H1 (cell line): ENCODE measurements around the gene GRK3. TPM values are rescaled to one million over a fixed set of nuclear protein-coding genes. Genes with fewer than 3 reads are reported as not detected.

Experiments used
- CTCF ChIA-PET: fragments of 300-600 bp; sonication (Branson Sonifier 250); formaldehyde crosslinking; loops from one replicate; lab custom pipeline; 2021; ENCODE audit not compliant: partially characterized antibody; lab: Charles Lee
- POLR2A ChIA-PET: fragments of 300-600 bp; sonication (Branson Sonifier 250); formaldehyde crosslinking; loops from one replicate; lab custom pipeline; 2021; ENCODE audit warnings: inconsistent platforms; ENCODE audit not compliant: partially characterized antibody; lab: Charles Lee
- DNase-seq, 2 experiments: peaks; one replicate each; pipeline versions ENCODE4 v3.0.0 to v3.0.0-alpha.2; 2010 to 2022; ENCODE audit warnings: low spot score in 2 of 2, low read depth in 1 of 2, mixed read lengths in 1 of 2
- FAIRE-seq: peaks from 2 replicates; lab custom pipeline; 2011; peaks lifted over from hg19 to GRCh38; lab: Jason Lieb, UNC
- H2AFZ ChIP-seq: 2 replicates; pipeline ENCODE4 v1.8.1; 2012; ENCODE audit warnings: low read length, inconsistent platforms
- H2AK5ac ChIP-seq: 2 replicates; pipeline ENCODE4 v1.6.1; 2013; ENCODE audit warnings: low read depth, low read length
- H2BK120ac ChIP-seq: replicated peaks from 2 replicates; pipeline ENCODE3; 2013; ENCODE audit warnings: low read depth, low read length, inconsistent platforms
- H2BK12ac ChIP-seq: 2 replicates; pipeline ENCODE4 v1.6.1; 2013; ENCODE audit warnings: low read depth, low read length
- H2BK15ac ChIP-seq: 2 replicates; pipeline ENCODE4 v1.6.1; 2013; ENCODE audit warnings: low read length
- H2BK20ac ChIP-seq: 2 replicates; pipeline ENCODE4 v1.6.1; 2013; ENCODE audit warnings: low read length
- H2BK5ac ChIP-seq: 2 replicates; pipeline ENCODE4 v1.6.1; 2013; ENCODE audit warnings: low read depth, low read length
- H3K14ac ChIP-seq: 2 replicates; pipeline ENCODE4 v1.6.1; 2013; ENCODE audit warnings: inconsistent platforms; ENCODE audit not compliant: insufficient read length
- H3K18ac ChIP-seq: 2 replicates; pipeline ENCODE4 v1.6.1; 2013; ENCODE audit warnings: low read length; ENCODE audit errors: extremely low read depth
- H3K23ac ChIP-seq: 2 replicates; pipeline ENCODE4 v1.6.1; 2013; ENCODE audit warnings: inconsistent platforms; ENCODE audit not compliant: insufficient read length
- H3K23me2 ChIP-seq: 2 replicates; pipeline ENCODE4 v1.6.1; 2013; ENCODE audit warnings: low read depth, low read length
- H3K27ac ChIP-seq: 2 replicates; pipeline ENCODE4 v1.6.1; 2011; ENCODE audit warnings: low read depth, low read length, inconsistent platforms
- H3K27me3 ChIP-seq, 4 experiments: replicated peaks in 1 of 4; 1 replicate in 1 of 4; 2 replicates in 3 of 4; pipeline versions ENCODE4 v1.6.1 to v1.8.1; 2011 to 2013; ENCODE audit warnings: low read length in 3 of 4, mild to moderate bottlenecking in 3 of 4, inconsistent platforms in 2 of 4, mixed read lengths in 2 of 4, moderate library complexity in 1 of 4; ENCODE audit not compliant: control insufficient read depth in 3 of 4, insufficient read depth in 3 of 4; ENCODE audit errors: extremely low read depth in 1 of 4
- H3K36me3 ChIP-seq, 4 experiments: 2 replicates each; pipeline versions ENCODE4 v1.6.1 to v1.8.1; 2011 to 2013; ENCODE audit warnings: mild to moderate bottlenecking in 4 of 4, low read length in 3 of 4, moderate library complexity in 2 of 4, control low read depth in 1 of 4, inconsistent platforms in 1 of 4; ENCODE audit not compliant: insufficient read depth in 4 of 4, control insufficient read depth in 2 of 4
- H3K4ac ChIP-seq: replicated peaks from 2 replicates; pipeline ENCODE3; 2013; ENCODE audit warnings: low read length, low read depth, mixed read lengths, inconsistent platforms; ENCODE audit not compliant: insufficient read length
- H3K4me1 ChIP-seq, 4 experiments: replicated peaks in 1 of 4; 1 replicate in 1 of 4; 2 replicates in 3 of 4; pipeline versions ENCODE4 v1.6.1 to v1.8.1; 2011 to 2013; ENCODE audit warnings: low read length in 3 of 4, inconsistent platforms in 2 of 4, mixed read lengths in 1 of 4; ENCODE audit not compliant: insufficient read depth in 4 of 4, control insufficient read depth in 3 of 4
- H3K4me2 ChIP-seq, 2 experiments: 2 replicates each; pipeline versions ENCODE4 v1.6.1 to v1.8.1; 2011 to 2013; ENCODE audit warnings: low read depth in 2 of 2, low read length in 2 of 2, control low read depth in 1 of 2, inconsistent platforms in 1 of 2, mild to moderate bottlenecking in 1 of 2; ENCODE audit not compliant: insufficient read depth in 1 of 2
- H3K4me3 ChIP-seq, 4 experiments: fragments of 200-600, 300-600 bp in 1 of 4; sonication (generic), shearing (Covaris generic), sonication (Bioruptor Twin) in 1 of 4; 2 replicates each; pipeline versions ENCODE4 v1.5.1 to v1.8.1; 2011 to 2016; ENCODE audit warnings: low read length in 4 of 4, low read depth in 3 of 4, control low read depth in 2 of 4, inconsistent platforms in 2 of 4, mild to moderate bottlenecking in 2 of 4, mixed read lengths in 1 of 4, moderate library complexity in 1 of 4; ENCODE audit not compliant: insufficient read depth in 2 of 4; ENCODE audit errors: extremely low read depth in 1 of 4
- H3K56ac ChIP-seq: replicated peaks from 2 replicates; pipeline ENCODE3; 2013; ENCODE audit warnings: low read depth, mild to moderate bottlenecking, mixed read lengths, low read length, inconsistent platforms; ENCODE audit not compliant: insufficient read length
- H3K79me1 ChIP-seq: 2 replicates; pipeline ENCODE4 v1.6.1; 2013; ENCODE audit warnings: low read depth, low read length, control low read depth
- H3K79me2 ChIP-seq, 2 experiments: 2 replicates each; pipeline versions ENCODE4 v1.6.1 to v1.8.1; 2012 to 2013; ENCODE audit warnings: low read length in 2 of 2, mild to moderate bottlenecking in 2 of 2, inconsistent platforms in 1 of 2; ENCODE audit not compliant: insufficient read depth in 2 of 2, control insufficient read depth in 1 of 2
- H3K9ac ChIP-seq, 4 experiments: replicated peaks in 1 of 4; 1 replicate in 1 of 4; 2 replicates in 3 of 4; pipeline versions ENCODE4 v1.6.1 to v1.8.1; 2011 to 2013; ENCODE audit warnings: low read depth in 3 of 4, low read length in 3 of 4, control low read depth in 2 of 4, mild to moderate bottlenecking in 2 of 4, moderate library complexity in 2 of 4, inconsistent platforms in 1 of 4; ENCODE audit errors: extremely low read depth in 1 of 4
- H3K9me3 ChIP-seq, 2 experiments: 2 replicates each; pipeline versions ENCODE4 v1.6.1 to v1.8.1; 2012 to 2013; ENCODE audit warnings: mild to moderate bottlenecking in 2 of 2, moderate library complexity in 2 of 2, control low read depth in 1 of 2, inconsistent platforms in 1 of 2, low read depth in 1 of 2, low read length in 1 of 2, mixed read lengths in 1 of 2; ENCODE audit not compliant: insufficient read depth in 2 of 2
- H4K20me1 ChIP-seq, 2 experiments: replicated peaks in 1 of 2; 2 replicates each; pipeline versions ENCODE3 to v1.8.1; 2011 to 2013; ENCODE audit warnings: inconsistent platforms in 2 of 2, low read length in 2 of 2, mild to moderate bottlenecking in 1 of 2; ENCODE audit not compliant: insufficient read depth in 2 of 2, control insufficient read depth in 1 of 2
- H4K5ac ChIP-seq: 2 replicates; pipeline ENCODE4 v1.6.1; 2013; ENCODE audit warnings: low read length, low read depth, mixed read lengths, inconsistent platforms; ENCODE audit not compliant: insufficient read length
- H4K8ac ChIP-seq: 2 replicates; pipeline ENCODE4 v1.8.0; 2013; ENCODE audit warnings: mild to moderate bottlenecking, moderate library complexity, low read length, inconsistent platforms; ENCODE audit not compliant: insufficient read depth; ENCODE audit errors: extremely low read depth
- H4K91ac ChIP-seq: replicated peaks from 2 replicates; pipeline ENCODE3; 2013; ENCODE audit warnings: low read length, mixed read lengths, inconsistent platforms; ENCODE audit not compliant: insufficient read length
- ASH2L ChIP-seq: fragments of 200-600, 300-600 bp; sonication (generic); IDR thresholded peaks from one replicate; pipeline ENCODE4 v1.7.1; 2017; ENCODE audit warnings: low read length
- CHD1 ChIP-seq: IDR thresholded peaks from 2 replicates; pipeline ENCODE4 v1.6.1; 2012; ENCODE audit warnings: low read depth, low read length, improper control_type of control experiment
- CTBP2 ChIP-seq: IDR thresholded peaks from 2 replicates; pipeline ENCODE4 v1.7.0; 2011; ENCODE audit warnings: borderline replicate concordance, mild to moderate bottlenecking, moderate library complexity, mixed read lengths, low read length; ENCODE audit not compliant: insufficient read depth, insufficient read length
- FOSL1 ChIP-seq: IDR thresholded peaks from 2 replicates; pipeline ENCODE4 v1.6.1; 2011; ENCODE audit warnings: mild to moderate bottlenecking, low read depth, low read length, moderate library complexity; ENCODE audit not compliant: insufficient read depth
- NRF1 ChIP-seq: IDR thresholded peaks from 2 replicates; pipeline ENCODE4 v1.6.1; 2011; ENCODE audit warnings: mild to moderate bottlenecking, low read depth, low read length, improper control_type of control experiment
- RBBP5 ChIP-seq: IDR thresholded peaks from 2 replicates; pipeline ENCODE4 v1.7.1; 2012; ENCODE audit warnings: low read depth, mild to moderate bottlenecking, inconsistent platforms, low read length, moderate library complexity, borderline replicate concordance
- WGBS, 2 experiments: shearing (Covaris generic) in 1 of 2; methylation state at CpG; one replicate each; pipeline versions ENCODE4 v1.1.6 to v1.1.7; 2013 to 2015; ENCODE audit warnings: low lambda C conversion rate in 2 of 2, mixed read lengths in 2 of 2, inconsistent platforms in 1 of 2, low coverage in 1 of 2, missing lambda C conversion rate in 1 of 2; ENCODE audit not compliant: insufficient replicate concordance in 2 of 2, insufficient coverage in 1 of 2, insufficient read length in 1 of 2; ENCODE audit errors: extremely low coverage in 1 of 2, missing lambda C conversion rate in 1 of 2; 5-methylcytosine and 5-hydroxymethylcytosine counted together
- polyA plus RNA-seq, 7 experiments: library from polyadenylated mRNA; depleted of rRNA in 3 of 7; stranded (reverse) in 5 of 7; unstranded in 2 of 7; fragments of >200 nt in 5 of 7; fragments of 200-250 nt in 2 of 7; gene quantifications; 1 replicate in 5 of 7; 2 replicates in 1 of 7; 4 replicates in 1 of 7; pipeline versions ENCODE4 v1.2.1 to v1.2.3, GENCODE V29; 2011 to 2013; ENCODE audit warnings: missing spikeins in 2 of 7, mixed read lengths in 2 of 7
- total RNA-seq: library from RNA; stranded (reverse); fragmentation: NEBNext Ultra II Directional; extraction: Animal tissue kit (Norgen Biotek cat#: 25700); gene quantifications from 2 replicates; pipeline ENCODE4 v1.2.1, GENCODE V29; 2021
- TF ChIP-seq, protein P1 (sequence below): IDR thresholded peaks from 2 replicates; pipeline ENCODE4 v1.6.1; 2011; ENCODE audit warnings: low read depth, mild to moderate bottlenecking, low read length; ENCODE audit not compliant: insufficient read depth
- TF ChIP-seq, protein P2 (sequence below): IDR thresholded peaks from 2 replicates; pipeline ENCODE4 v1.6.1; 2012; ENCODE audit warnings: inconsistent platforms

The GRK3 gene
- total and polyA plus RNA-seq, 2 of the 8 experiments (the other 6 are each of a cell fraction or from before 2014, with no cell fraction given) = 7.5 to 35.3 TPM

DNA sequence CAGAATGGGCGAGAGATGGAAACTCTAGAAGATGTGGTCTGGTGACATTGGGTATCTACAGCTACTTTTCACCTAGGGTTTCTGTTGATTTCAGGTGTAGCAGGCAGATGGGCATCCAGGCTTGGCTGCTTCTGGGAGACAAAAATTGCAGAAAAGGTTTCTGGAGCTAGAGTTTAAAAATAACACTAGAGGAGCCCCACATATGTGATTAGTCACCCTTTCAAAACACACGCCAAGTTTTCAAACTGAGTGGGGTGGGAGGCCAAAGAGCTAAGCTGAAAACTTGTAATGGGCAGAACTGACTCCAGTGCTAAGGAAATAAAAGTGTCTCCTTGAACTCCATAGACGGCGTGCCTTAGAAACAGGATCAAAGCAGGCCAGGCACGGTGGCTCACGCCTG, 80.8 kb downstream of the GRK3 start:
- Histone ChIP-seq H3K23me2 (no peaks in the 10 kb centered on the region), H3K23ac (no peak overlapping the region), H3K4me1 (peaks cover 0 to 6% (median 0%) of the 10 kb centered on the region in 4 experiments; a peak in 5 of 7 replicates), H3K4ac (no peak overlapping the region), H4K91ac (no peak overlapping the region), H3K18ac (no peak overlapping the region), H3K79me2 (peaks cover 0 to 5% of the 10 kb centered on the region in 2 experiments; a peak in 1 of 4 replicates), H2AFZ (no peak overlapping the region), H3K9ac (no peak overlapping the region), H3K36me3 (no peaks in the 10 kb centered on the region), H3K27ac (peak overlapping the region; percentile 8; the same call in 1 of the 2 replicates), H3K4me2 (no peak overlapping the region), H3K79me1 (no peaks in the 10 kb centered on the region), H4K8ac (no peak overlapping the region), H3K4me3 (no peak overlapping the region), H2BK15ac (no peak overlapping the region), H2AK5ac (no peak overlapping the region), H2BK12ac (no peak overlapping the region), H3K56ac (no peak overlapping the region), H3K9me3 (no peaks in the 10 kb centered on the region), H2BK120ac (no peak overlapping the region), H4K5ac (no peak overlapping the region), H4K20me1 (peaks cover 0 to 2% of the 10 kb centered on the region in 2 experiments), H2BK20ac (no peak overlapping the region), H3K14ac (no peak overlapping the region), H2BK5ac (no peak overlapping the region), H3K27me3 (no peaks in the 10 kb centered on the region)
- ChIA-PET CTCF (interaction anchor here (1.2 kb wide), 1 partner anchor 128 kb away, joined by 3 read pairs; no protein-coding TSS in a partner anchor), POLR2A (interaction anchor here (1.4 kb wide), 1 partner anchor 10 kb away, joined by 5 read pairs; no protein-coding TSS in a partner anchor)
- TF ChIP-seq NRF1 = no peak
- no peak for TF ChIP-seq CHD1
- no peak for TF ChIP-seq RBBP5
- TF ChIP-seq FOSL1 = no peak
- TF ChIP-seq ASH2L = no peak
- TF ChIP-seq, protein P1, sequence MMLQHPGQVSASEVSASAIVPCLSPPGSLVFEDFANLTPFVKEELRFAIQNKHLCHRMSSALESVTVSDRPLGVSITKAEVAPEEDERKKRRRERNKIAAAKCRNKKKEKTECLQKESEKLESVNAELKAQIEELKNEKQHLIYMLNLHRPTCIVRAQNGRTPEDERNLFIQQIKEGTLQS = no peak
- no peak for TF ChIP-seq CTBP2
- TF ChIP-seq, protein P2, sequence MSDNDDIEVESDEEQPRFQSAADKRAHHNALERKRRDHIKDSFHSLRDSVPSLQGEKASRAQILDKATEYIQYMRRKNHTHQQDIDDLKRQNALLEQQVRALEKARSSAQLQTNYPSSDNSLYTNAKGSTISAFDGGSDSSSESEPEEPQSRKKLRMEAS = no peak
- DNase-seq = no peak
- WGBS, 2 experiments = 91% methylated on average over 6 of the region's 6 CpGs; no CpG with 5 or more reads in 1 of the 2 experiments
- no peak for FAIRE-seq
